ENCODE results near the gene PTPRN2. TPM values are rescaled to one million over a fixed set of nuclear protein-coding genes. Genes with fewer than 3 reads are reported as not detected.

Gene PTPRN2
- total and polyA plus RNA-seq, 9 of the 15 experiments (the other 6 are each of a cell fraction or from before 2014, with no cell fraction given), result not detected

DNA sequence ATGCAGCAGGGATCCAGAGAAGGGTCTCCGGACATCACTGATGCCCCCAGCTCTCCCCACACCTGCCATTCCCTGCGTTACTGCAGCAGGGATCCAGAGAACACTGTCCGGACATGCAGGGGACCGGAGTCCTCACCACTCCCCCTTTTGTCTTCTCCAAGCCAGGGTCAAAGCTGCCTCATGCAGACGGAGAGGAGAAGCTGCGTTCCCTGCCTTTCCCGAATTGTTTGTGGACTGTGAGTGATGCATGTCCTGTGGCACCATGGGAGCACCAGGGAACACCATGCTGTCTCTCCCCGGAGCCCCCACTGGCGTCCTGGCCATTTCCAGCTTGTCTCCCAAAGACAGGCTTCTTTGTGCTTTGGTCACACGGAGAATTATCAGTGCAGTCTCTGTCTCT, 599.7 kb downstream of the PTPRN2 start (continued):
- TF ChIP-seq, protein P1, sequence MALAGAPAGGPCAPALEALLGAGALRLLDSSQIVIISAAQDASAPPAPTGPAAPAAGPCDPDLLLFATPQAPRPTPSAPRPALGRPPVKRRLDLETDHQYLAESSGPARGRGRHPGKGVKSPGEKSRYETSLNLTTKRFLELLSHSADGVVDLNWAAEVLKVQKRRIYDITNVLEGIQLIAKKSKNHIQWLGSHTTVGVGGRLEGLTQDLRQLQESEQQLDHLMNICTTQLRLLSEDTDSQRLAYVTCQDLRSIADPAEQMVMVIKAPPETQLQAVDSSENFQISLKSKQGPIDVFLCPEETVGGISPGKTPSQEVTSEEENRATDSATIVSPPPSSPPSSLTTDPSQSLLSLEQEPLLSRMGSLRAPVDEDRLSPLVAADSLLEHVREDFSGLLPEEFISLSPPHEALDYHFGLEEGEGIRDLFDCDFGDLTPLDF (CRISPR knock-in tag; IDR thresholded peaks at IDR 0.05), result no peak
- no peak for TF ChIP-seq CC2D1A (IDR thresholded peaks at IDR 0.05)
- no peak for TF ChIP-seq ETV6 (IDR thresholded peaks at IDR 0.05; ENCODE audit: borderline replicate concordance in 1 of 2, low read depth in 2 of 2, low read length in 1 of 2)
- TF ChIP-seq ETV6 (CRISPR knock-in tag; IDR thresholded peaks at IDR 0.05; ENCODE audit: borderline replicate concordance), result no peak
- TF ChIP-seq NUFIP1 (IDR thresholded peaks at IDR 0.05; ENCODE audit: partially characterized antibody), result no peak
- TF ChIP-seq U2AF2 (optimal IDR thresholded peaks at IDR 0.05; ENCODE audit: low read depth, low read length), result no peak
- no peak for TF ChIP-seq ZFP30 (CRISPR knock-in tag; IDR thresholded peaks at IDR 0.05; ENCODE audit: borderline replicate concordance)

DNA sequence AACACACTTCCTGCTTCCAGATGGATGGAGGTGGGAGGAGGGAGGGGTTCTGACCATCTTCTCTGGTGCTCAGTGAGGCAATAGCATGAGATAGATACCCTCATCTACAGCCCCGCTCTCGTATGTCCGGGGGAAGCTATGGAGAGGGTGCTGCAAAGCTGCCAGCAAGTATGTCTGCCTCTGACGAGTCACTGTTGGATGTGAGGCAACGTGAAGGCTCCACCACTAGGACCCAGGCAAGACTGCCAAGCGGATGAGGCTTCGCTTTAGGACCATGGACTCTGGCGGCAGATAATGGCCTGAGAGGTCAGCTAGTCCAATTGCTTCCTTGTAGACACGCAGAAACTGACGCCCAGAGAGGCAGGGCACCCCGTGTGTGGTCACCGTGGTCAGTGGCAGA, 601.6 kb downstream of the PTPRN2 start:
- no peak for FAIRE-seq
- under 1% methylated on average over 12 of the region's 12 CpGs for WGBS (ENCODE audit: insufficient coverage, low coverage, missing lambda C conversion rate)

More for the DNA sequence above, 601.6 kb downstream of the PTPRN2 start:
- H3K9ac ChIP-seq (ENCODE audit: insufficient read depth in 1 of 2, low read depth in 2 of 2, low read length in 2 of 2), result no peak overlapping the region
- TF ChIP-seq, protein P2, sequence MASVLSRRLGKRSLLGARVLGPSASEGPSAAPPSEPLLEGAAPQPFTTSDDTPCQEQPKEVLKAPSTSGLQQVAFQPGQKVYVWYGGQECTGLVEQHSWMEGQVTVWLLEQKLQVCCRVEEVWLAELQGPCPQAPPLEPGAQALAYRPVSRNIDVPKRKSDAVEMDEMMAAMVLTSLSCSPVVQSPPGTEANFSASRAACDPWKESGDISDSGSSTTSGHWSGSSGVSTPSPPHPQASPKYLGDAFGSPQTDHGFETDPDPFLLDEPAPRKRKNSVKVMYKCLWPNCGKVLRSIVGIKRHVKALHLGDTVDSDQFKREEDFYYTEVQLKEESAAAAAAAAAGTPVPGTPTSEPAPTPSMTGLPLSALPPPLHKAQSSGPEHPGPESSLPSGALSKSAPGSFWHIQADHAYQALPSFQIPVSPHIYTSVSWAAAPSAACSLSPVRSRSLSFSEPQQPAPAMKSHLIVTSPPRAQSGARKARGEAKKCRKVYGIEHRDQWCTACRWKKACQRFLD (CRISPR knock-in tag; IDR thresholded peaks at IDR 0.05), result no peak
- no peak for TF ChIP-seq SLC30A9 (CRISPR knock-in tag; IDR thresholded peaks at IDR 0.05)
- TF ChIP-seq TAL1 (IDR thresholded peaks at IDR 0.05), result no peak
- ATAC-seq (no peak), DNase-seq (ENCODE audit: extremely low read depth in 1 of 4, low spot score in 3 of 4) (no peak)
- no TSS peak for BruUV-seq (replicated peaks)
- H3K4me1 ChIP-seq (replicated peaks in 1 of 2; ENCODE audit: control insufficient read depth in 2 of 2, insufficient read depth in 2 of 2, low read length in 2 of 2), result no peaks in the 10 kb centered on the region
- H3K36me3 ChIP-seq (ENCODE audit: control insufficient read depth, insufficient read depth, low read length), result no peaks in the 10 kb centered on the region
- no peaks in the 10 kb centered on the region for H3K9me1 ChIP-seq (ENCODE audit: control insufficient read depth, insufficient read depth, low read length)
- intact Hi-C loops (cut with micrococcal nuclease) (no loop called here), in situ Hi-C loops (cut with MboI) (no loop called here)
- peaks cover 14 to 54% of the 10 kb centered on the region in 2 experiments; a peak in 4 of 5 replicates for H3K27me3 ChIP-seq (ENCODE audit: control insufficient read depth in 2 of 2, insufficient read depth in 2 of 2, low read length in 2 of 2)
- H3K27ac ChIP-seq (ENCODE audit: extremely low read depth, low read depth, low read length), result no peak overlapping the region
- ChIA-PET CTCF (ENCODE audit: low intra/inter-chr PET ratio) (no interaction called here), POLR2A (no interaction called here)
- no peaks in the 10 kb centered on the region for H3K79me2 ChIP-seq (ENCODE audit: control insufficient read depth, insufficient read depth, low read length)
- no peaks in the 10 kb centered on the region for H3K9me3 ChIP-seq (replicated peaks; ENCODE audit: control insufficient read depth, insufficient read depth, low read depth, low read length)
- H4K20me1 ChIP-seq (replicated peaks; ENCODE audit: control insufficient read depth, insufficient read depth, low read length), result peaks cover 13% of the 10 kb centered on the region; the same call in 1 of the 2 replicates
- H3K4me2 ChIP-seq (ENCODE audit: insufficient read depth, low read length), result no peak overlapping the region
- no peak overlapping the region for H2AFZ ChIP-seq (ENCODE audit: low read depth, low read length)
- no peak overlapping the region for H3K4me3 ChIP-seq
